ENCODE measurements around the gene AKAP9.
A peak's percentile ranks its signal among the peaks of the same experiment; 100 is the strongest.
"Not testable (repeated sequence)": the region's sequence is repeated elsewhere in the genome, so short reads cannot be mapped to it uniquely, and the experiment has no call there.

Gene AKAP9

GRCh38 chr7:92064438-92065029 lies 123.9 kb downstream of the AKAP9 start:
- CTCF ChIA-PET, result interaction anchor here (1.5 kb wide), 1 partner anchor 11 kb away, joined by 3 read pairs; no protein-coding TSS in a partner anchor
- POLR2A ChIA-PET, result no interaction called here
- no CpG with 5 or more reads among the region's 2 CpGs for whole genome bisulfite sequencing (ENCODE audit: insufficient coverage)

GRCh38 chr7:92071032-92071431 lies 130.4 kb downstream of the AKAP9 start:
- no peak overlapping the region for H3K27ac ChIP-seq (ENCODE audit: insufficient read depth in 1 of 2, low read depth in 1 of 2, low read length in 2 of 2, poor library complexity in 1 of 2, severe bottlenecking in 2 of 2)
- no peak for DNase-seq
- no peaks in the 10 kb centered on the region for H3K27me3 ChIP-seq (replicated peaks in 2 of 5; ENCODE audit: control insufficient read depth in 4 of 5, insufficient read depth in 5 of 5, low read length in 4 of 5)
- ChIA-PET POLR2A (no interaction called here), CTCF (no interaction called here)
- H3K36me3 ChIP-seq (ENCODE audit: control insufficient read depth in 4 of 4, insufficient read depth in 4 of 4, low read length in 3 of 4), result peaks cover 12 to 47% (median 24%) of the 10 kb centered on the region in 4 experiments
- no peak overlapping the region for H3K4me3 ChIP-seq (ENCODE audit: control insufficient read depth in 1 of 7, extremely low read depth in 1 of 7, insufficient read depth in 4 of 7, low read depth in 2 of 7, low read length in 6 of 7)
- H3K4me1 ChIP-seq (ENCODE audit: control extremely low read depth in 1 of 4, control insufficient read depth in 4 of 4, insufficient read depth in 4 of 4, low read length in 3 of 4), result no peaks in the 10 kb centered on the region
- H3K9me3 ChIP-seq (ENCODE audit: control extremely low read depth in 1 of 5, control insufficient read depth in 4 of 5, insufficient read depth in 2 of 5, low read depth in 1 of 5, low read length in 4 of 5), result no peaks in the 10 kb centered on the region
- 100% methylated on average over 2 of the region's 5 CpGs for WGBS (ENCODE audit: insufficient coverage)

More at GRCh38 chr7:92064438-92065029, 123.9 kb downstream of the AKAP9 start:
- DNase-seq, result no peak
- Histone ChIP-seq H3K4me1 (ENCODE audit: control extremely low read depth in 1 of 4, control insufficient read depth in 4 of 4, insufficient read depth in 4 of 4, low read length in 3 of 4) (no peaks in the 10 kb centered on the region), H3K27ac (ENCODE audit: insufficient read depth in 1 of 2, low read depth in 1 of 2, low read length in 2 of 2, poor library complexity in 1 of 2, severe bottlenecking in 2 of 2) (no peak overlapping the region), H3K36me3 (ENCODE audit: control insufficient read depth in 4 of 4, insufficient read depth in 4 of 4, low read length in 3 of 4) (peaks cover 19 to 39% (median 26%) of the 10 kb centered on the region in 4 experiments), H3K27me3 (replicated peaks in 2 of 5; ENCODE audit: control insufficient read depth in 4 of 5, insufficient read depth in 5 of 5, low read length in 4 of 5) (no peaks in the 10 kb centered on the region), H3K9me3 (ENCODE audit: control extremely low read depth in 1 of 5, control insufficient read depth in 4 of 5, insufficient read depth in 2 of 5, low read depth in 1 of 5, low read length in 4 of 5) (no peaks in the 10 kb centered on the region), H3K4me3 (ENCODE audit: control insufficient read depth in 1 of 7, extremely low read depth in 1 of 7, insufficient read depth in 4 of 7, low read depth in 2 of 7, low read length in 6 of 7) (no peak overlapping the region)

- CTCF ChIA-PET, result interaction anchor here (1.0 to 1.5 kb wide), 2 partner anchors 13 to 192 kb away, joined by 4 read pairs; partner anchors contain the start of gene MTERF1
- no CpG with 5 or more reads among the region's 1 CpG for WGBS (ENCODE audit: insufficient coverage)
Measured at GRCh38 chr7:92072121-92072520, 131.5 kb downstream of the AKAP9 start.

GRCh38 chr7:92072708-92073107 lies 132.0 kb downstream of the AKAP9 start:
- WGBS (ENCODE audit: insufficient coverage), result no CpG with 5 or more reads among the region's 3 CpGs
- POLR2A ChIA-PET, result no interaction called here
- Histone ChIP-seq H3K36me3 (ENCODE audit: control insufficient read depth in 4 of 4, insufficient read depth in 4 of 4, low read length in 3 of 4) (peaks cover 9 to 38% (median 20%) of the 10 kb centered on the region in 4 experiments), H3K27me3 (replicated peaks in 2 of 5; ENCODE audit: control insufficient read depth in 4 of 5, insufficient read depth in 5 of 5, low read length in 4 of 5) (no peaks in the 10 kb centered on the region), H3K27ac (ENCODE audit: insufficient read depth in 1 of 2, low read depth in 1 of 2, low read length in 2 of 2, poor library complexity in 1 of 2, severe bottlenecking in 2 of 2) (no peak overlapping the region), H3K9me3 (ENCODE audit: control extremely low read depth in 1 of 5, control insufficient read depth in 4 of 5, insufficient read depth in 2 of 5, low read depth in 1 of 5, low read length in 4 of 5) (no peaks in the 10 kb centered on the region), H3K4me1 (ENCODE audit: control extremely low read depth in 1 of 4, control insufficient read depth in 4 of 4, insufficient read depth in 4 of 4, low read length in 3 of 4) (no peaks in the 10 kb centered on the region), H3K4me3 (ENCODE audit: control insufficient read depth in 1 of 7, extremely low read depth in 1 of 7, insufficient read depth in 4 of 7, low read depth in 2 of 7, low read length in 6 of 7) (no peak overlapping the region)
- CTCF ChIA-PET, result interaction anchor here (1.0 to 1.5 kb wide), 2 partner anchors 13 to 192 kb away, joined by 4 read pairs; partner anchors contain the start of gene MTERF1
- DNase-seq, result no peak

More at GRCh38 chr7:92072121-92072520, 131.5 kb downstream of the AKAP9 start:
- Histone ChIP-seq H3K4me3 (ENCODE audit: control insufficient read depth in 1 of 7, extremely low read depth in 1 of 7, insufficient read depth in 4 of 7, low read depth in 2 of 7, low read length in 6 of 7) (no peak overlapping the region), H3K9me3 (ENCODE audit: control extremely low read depth in 1 of 5, control insufficient read depth in 4 of 5, insufficient read depth in 2 of 5, low read depth in 1 of 5, low read length in 4 of 5) (no peaks in the 10 kb centered on the region), H3K36me3 (ENCODE audit: control insufficient read depth in 4 of 4, insufficient read depth in 4 of 4, low read length in 3 of 4) (peaks cover 9 to 38% (median 21%) of the 10 kb centered on the region in 4 experiments), H3K27ac (ENCODE audit: insufficient read depth in 1 of 2, low read depth in 1 of 2, low read length in 2 of 2, poor library complexity in 1 of 2, severe bottlenecking in 2 of 2) (no peak overlapping the region), H3K4me1 (ENCODE audit: control extremely low read depth in 1 of 4, control insufficient read depth in 4 of 4, insufficient read depth in 4 of 4, low read length in 3 of 4) (no peaks in the 10 kb centered on the region), H3K27me3 (replicated peaks in 2 of 5; ENCODE audit: control insufficient read depth in 4 of 5, insufficient read depth in 5 of 5, low read length in 4 of 5) (no peaks in the 10 kb centered on the region)
- POLR2A ChIA-PET, result no interaction called here
- DNase-seq, result peak in 1 of 3 donors; percentile 21

- no peaks in the 10 kb centered on the region for H3K4me1 ChIP-seq (ENCODE audit: control extremely low read depth in 1 of 4, control insufficient read depth in 4 of 4, insufficient read depth in 4 of 4, low read length in 3 of 4)
- CTCF ChIA-PET, result interaction anchor here (0.6 to 1.1 kb wide), 4 partner anchors 10 to 281 kb away, joined by 3 read pairs; no protein-coding TSS in a partner anchor
- no peak overlapping the region for H3K4me3 ChIP-seq (ENCODE audit: control insufficient read depth in 1 of 7, extremely low read depth in 1 of 7, insufficient read depth in 4 of 7, low read depth in 2 of 7, low read length in 6 of 7)
- POLR2A ChIA-PET, result no interaction called here
- H3K36me3 ChIP-seq (ENCODE audit: control insufficient read depth in 4 of 4, insufficient read depth in 4 of 4, low read length in 3 of 4), result peaks cover 11 to 40% (median 25%) of the 10 kb centered on the region in 4 experiments
- no peaks in the 10 kb centered on the region for H3K9me3 ChIP-seq (ENCODE audit: control extremely low read depth in 1 of 5, control insufficient read depth in 4 of 5, insufficient read depth in 2 of 5, low read depth in 1 of 5, low read length in 4 of 5)
- 92% methylated on average over 2 of the region's 4 CpGs for WGBS (ENCODE audit: insufficient coverage)
- no peaks in the 10 kb centered on the region for H3K27me3 ChIP-seq (replicated peaks in 2 of 5; ENCODE audit: control insufficient read depth in 4 of 5, insufficient read depth in 5 of 5, low read length in 4 of 5)
- no peak for DNase-seq
- H3K27ac ChIP-seq (ENCODE audit: insufficient read depth in 1 of 2, low read depth in 1 of 2, low read length in 2 of 2, poor library complexity in 1 of 2, severe bottlenecking in 2 of 2), result no peak overlapping the region
Measured at GRCh38 chr7:92075455-92076158, 134.9 kb downstream of the AKAP9 start.

GRCh38 chr7:92076509-92076908 lies 135.8 kb downstream of the AKAP9 start:
- H3K9me3 ChIP-seq (ENCODE audit: control extremely low read depth in 1 of 5, control insufficient read depth in 4 of 5, insufficient read depth in 2 of 5, low read depth in 1 of 5, low read length in 4 of 5), result no peaks in the 10 kb centered on the region
- H3K27ac ChIP-seq (ENCODE audit: insufficient read depth in 1 of 2, low read depth in 1 of 2, low read length in 2 of 2, poor library complexity in 1 of 2, severe bottlenecking in 2 of 2), result peak overlapping the region in 1 of 2 experiments; percentile 12
- DNase-seq, result no peak
- no peaks in the 10 kb centered on the region for H3K4me1 ChIP-seq (ENCODE audit: control extremely low read depth in 1 of 4, control insufficient read depth in 4 of 4, insufficient read depth in 4 of 4, low read length in 3 of 4)
- H3K4me3 ChIP-seq (ENCODE audit: control insufficient read depth in 1 of 7, extremely low read depth in 1 of 7, insufficient read depth in 4 of 7, low read depth in 2 of 7, low read length in 6 of 7), result no peak overlapping the region
- WGBS (ENCODE audit: insufficient coverage), result no CpG with 5 or more reads among the region's 1 CpG
- H3K36me3 ChIP-seq (ENCODE audit: control insufficient read depth in 4 of 4, insufficient read depth in 4 of 4, low read length in 3 of 4), result peaks cover 11 to 38% (median 21%) of the 10 kb centered on the region in 4 experiments
- ChIA-PET CTCF (no interaction called here), POLR2A (no interaction called here)
- no peaks in the 10 kb centered on the region for H3K27me3 ChIP-seq (replicated peaks in 2 of 5; ENCODE audit: control insufficient read depth in 4 of 5, insufficient read depth in 5 of 5, low read length in 4 of 5)

GRCh38 chr7:92083922-92084321 lies 143.3 kb downstream of the AKAP9 start:
- H3K4me3 ChIP-seq (ENCODE audit: control insufficient read depth in 1 of 7, extremely low read depth in 1 of 7, insufficient read depth in 4 of 7, low read depth in 2 of 7, low read length in 6 of 7); DNase-seq; POLR2A ChIA-PET; H3K4me1 ChIP-seq (ENCODE audit: control extremely low read depth in 1 of 4, control insufficient read depth in 4 of 4, insufficient read depth in 4 of 4, low read length in 3 of 4); H3K27ac ChIP-seq (ENCODE audit: insufficient read depth in 1 of 2, low read depth in 1 of 2, low read length in 2 of 2, poor library complexity in 1 of 2, severe bottlenecking in 2 of 2); CTCF ChIA-PET; H3K27me3 ChIP-seq (replicated peaks in 2 of 5; ENCODE audit: control insufficient read depth in 4 of 5, insufficient read depth in 5 of 5, low read length in 4 of 5): not testable (repeated sequence)
- 100% methylated on average over 1 of the region's 6 CpGs for WGBS (ENCODE audit: insufficient coverage)
- peaks cover 36 to 73% (median 49%) of the 10 kb centered on the region in 4 experiments for H3K36me3 ChIP-seq (ENCODE audit: control insufficient read depth in 4 of 4, insufficient read depth in 4 of 4, low read length in 3 of 4)
- H3K9me3 ChIP-seq (ENCODE audit: control extremely low read depth in 1 of 5, control insufficient read depth in 4 of 5, insufficient read depth in 2 of 5, low read depth in 1 of 5, low read length in 4 of 5), result peaks cover 0 to 20% (median 4%) of the 10 kb centered on the region in 5 experiments
